Astrocyte (in vitro differentiated cells and primary cell): Measurements from ENCODE around the gene GDI2.

ENCODE experiments used
- CTCF ChIP-seq: IDR thresholded peaks from 2 replicates; pipeline ENCODE4 v1.5.1; 2011; ENCODE audit warnings: low read depth, mild to moderate bottlenecking, inconsistent platforms, low read length, moderate library complexity; ENCODE audit not compliant: insufficient read depth
- EZH2 ChIP-seq: IDR thresholded peaks from 2 replicates; pipeline ENCODE4 v1.6.1; 2012; ENCODE audit warnings: mild to moderate bottlenecking, low read length, inconsistent platforms; ENCODE audit not compliant: insufficient read depth

- TF ChIP-seq CTCF (no peak), EZH2 (no peak)
Measured at GRCh38 chr10:5805260-5805659, 8.0 kb downstream of the GDI2 start.
